Panc1 (cell line): Measurements from ENCODE around the gene ADGRB3. TPM values are rescaled to one million over a fixed set of nuclear protein-coding genes. Genes with fewer than 3 reads are reported as not detected.

ENCODE experiments used
- ATAC-seq: fragments of 200-7000 bp; cut with Tn5 transposase; 2 replicates; pipeline ENCODE4 v1.9.1; 2020; ENCODE audit warnings: mild to moderate bottlenecking, moderate library complexity
- BruUV-seq: library from RNA; stranded (reverse); fragments of 400-500 nt; replicated peaks from 2 replicates; lab custom pipeline; 2021; lab: Mats Ljungman, UMichigan
- CTCF ChIA-PET: fragments of 300-600 bp; sonication (Branson Sonifier 250); formaldehyde crosslinking; loops from one replicate; lab custom pipeline; 2022; ENCODE audit warnings: antibody characterized with exemption; lab: Charles Lee
- POLR2A ChIA-PET: fragments of 300-600 bp; sonication (Branson Sonifier 250); formaldehyde crosslinking; loops from one replicate; lab custom pipeline; 2022; ENCODE audit warnings: antibody characterized with exemption; lab: Charles Lee
- DNase-seq: peaks from one replicate; pipeline ENCODE4 v3.0.0-alpha.2; 2010; ENCODE audit warnings: low read depth, low spot score
- H3K27ac ChIP-seq: 2 replicates; pipeline ENCODE4 v1.5.1; 2011; ENCODE audit warnings: mild to moderate bottlenecking, low read length, inconsistent platforms
- H3K27me3 ChIP-seq: fragments of 200-500 bp; sonication (Bioruptor generic); 2 replicates; pipeline ENCODE4 v1.6.0; 2014; ENCODE audit warnings: low read length, inconsistent platforms; ENCODE audit not compliant: control insufficient read depth, insufficient read depth
- H3K36me3 ChIP-seq: fragments of 200-500 bp; sonication (Bioruptor generic); 2 replicates; pipeline ENCODE4 v1.5.1; 2014; ENCODE audit warnings: inconsistent platforms, mild to moderate bottlenecking, low read length, moderate library complexity; ENCODE audit not compliant: control insufficient read depth, insufficient read depth
- H3K4me1 ChIP-seq: 2 replicates; pipeline ENCODE4 v1.5.1; 2011; ENCODE audit warnings: inconsistent platforms, mild to moderate bottlenecking, low read length, moderate library complexity; ENCODE audit not compliant: control insufficient read depth, insufficient read depth
- H3K4me3 ChIP-seq, 2 experiments: 2 replicates each; pipeline ENCODE4 v1.5.1; 2011 to 2012; ENCODE audit warnings: low read depth in 2 of 2, low read length in 2 of 2, mild to moderate bottlenecking in 2 of 2, inconsistent platforms in 1 of 2, moderate library complexity in 1 of 2
- H3K9me3 ChIP-seq: fragments of 200-500 bp; sonication (Bioruptor generic); 2 replicates; pipeline ENCODE4 v1.5.1; 2014; ENCODE audit warnings: low read depth, mild to moderate bottlenecking, inconsistent platforms, low read length, moderate library complexity; ENCODE audit not compliant: control insufficient read depth, insufficient read depth
- CTCF ChIP-seq: fragments of 450-650 bp; IDR thresholded peaks from 2 replicates; pipeline ENCODE4 v1.5.1; 2017; ENCODE audit warnings: mild to moderate bottlenecking
- POLR2AphosphoS5 ChIP-seq: IDR thresholded peaks from 2 replicates; pipeline ENCODE4 v1.6.1; 2012; ENCODE audit warnings: mild to moderate bottlenecking, low read depth, low read length, moderate library complexity
- REST ChIP-seq, 2 experiments: IDR thresholded peaks; 2 replicates each; pipeline ENCODE4 v1.6.1; 2011 to 2012; ENCODE audit warnings: low read depth in 2 of 2, control low read depth in 1 of 2, low read length in 1 of 2, mild to moderate bottlenecking in 1 of 2, moderate library complexity in 1 of 2; ENCODE audit not compliant: insufficient read depth in 1 of 2
- SIN3A ChIP-seq: IDR thresholded peaks from 2 replicates; pipeline ENCODE4 v1.6.1; 2012; ENCODE audit warnings: low read depth, mild to moderate bottlenecking, low read length, moderate library complexity, borderline replicate concordance; ENCODE audit not compliant: insufficient read depth
- TCF7L2 ChIP-seq: IDR thresholded peaks from 2 replicates; pipeline ENCODE4 v1.6.1; 2011; ENCODE audit warnings: mild to moderate bottlenecking, low read depth, low read length, inconsistent platforms
- in situ Hi-C: cut with HindIII; loops from 2 replicates; pipeline ENCODE4 v1.10.0; 2016; ENCODE audit warnings: low sequenced_read_pairs, low pct_unique_long_range_greater_than_20kb
- intact Hi-C: fragments of 100-400 bp; cut with micrococcal nuclease; formaldehyde crosslinking; loops from one replicate; pipeline ENCODE4 v1.10.0; 2022; ENCODE audit not compliant: unreplicated experiment
- total RNA-seq: library from RNA; stranded (reverse); gene quantifications from one replicate; pipeline ENCODE4 v1.2.1, GENCODE V29; 2021; ENCODE audit not compliant: unreplicated experiment

ADGRB3 gene
- total RNA-seq, 1 experiment from 2014 or later, result 0.10 TPM

GRCh38 chr6:69027861-69028260 is 392.8 kb downstream of the ADGRB3 start:
- ATAC-seq, result no peak
- Histone ChIP-seq H3K36me3 (no peaks in the 10 kb centered on the region), H3K9me3 (no peaks in the 10 kb centered on the region), H3K27me3 (no peaks in the 10 kb centered on the region), H3K4me1 (no peaks in the 10 kb centered on the region), H3K27ac (no peak overlapping the region), H3K4me3 (no peak overlapping the region)
- BruUV-seq, result no TSS peak
- no peak for DNase-seq
- POLR2A ChIA-PET, result no interaction called here
- CTCF ChIA-PET, result no interaction called here
- TF ChIP-seq SIN3A (no peak), CTCF (no peak), TCF7L2 (no peak), REST (IDR thresholded peaks at IDR 0.05; ENCODE audit: insufficient read depth in 1 of 2, low read depth in 2 of 2, low read length in 1 of 2) (no peak)
- in situ Hi-C loops (no loop called here), intact Hi-C loops (no loop called here)

GRCh38 chr6:69038841-69039240 is 403.8 kb downstream of the ADGRB3 start:
- CTCF ChIA-PET, result no interaction called here
- no peak for TF ChIP-seq CTCF
- TF ChIP-seq TCF7L2, result no peak
- no peak for TF ChIP-seq POLR2AphosphoS5
- no peak for TF ChIP-seq REST (IDR thresholded peaks at IDR 0.05; ENCODE audit: insufficient read depth in 1 of 2, low read depth in 2 of 2, low read length in 1 of 2)
- TF ChIP-seq SIN3A, result no peak
- no peaks in the 10 kb centered on the region for H3K4me1 ChIP-seq
- H3K9me3 ChIP-seq, result 0 out of 2 replicates have a peak, but pooled peaks cover 3% of the 10 kb centered on the region
- no peak for ATAC-seq
- H3K27me3 ChIP-seq, result no peaks in the 10 kb centered on the region
- H3K4me3 ChIP-seq, result no peak overlapping the region
- in situ Hi-C loops (no loop called here), intact Hi-C loops (no loop called here)
- POLR2A ChIA-PET, result no interaction called here
- H3K27ac ChIP-seq, result no peak overlapping the region
- BruUV-seq, result no TSS peak
- DNase-seq, result no peak
- no peaks in the 10 kb centered on the region for H3K36me3 ChIP-seq
